Fibroblast of lung (primary cell): ENCODE measurements around the gene ATCAY.

Experiments
- EZH2 ChIP-seq: IDR thresholded peaks from 2 replicates; pipeline ENCODE4 v1.5.1; 2012; ENCODE audit warnings: low read length, control low read depth, mild to moderate bottlenecking; ENCODE audit errors: missing control alignments
- TF ChIP-seq, protein P1 (sequence below), 2 donors: IDR thresholded peaks in 1 of 2; conservative IDR thresholded peaks in 1 of 2; 1 replicate in 1 of 2; 2 replicates in 1 of 2; pipeline ENCODE4 v1.5.1; 2011 to 2012; ENCODE audit warnings: low read length in 2 of 2, control low read depth in 1 of 2, inconsistent platforms in 1 of 2, low read depth in 1 of 2, mild to moderate bottlenecking in 1 of 2

DNA sequence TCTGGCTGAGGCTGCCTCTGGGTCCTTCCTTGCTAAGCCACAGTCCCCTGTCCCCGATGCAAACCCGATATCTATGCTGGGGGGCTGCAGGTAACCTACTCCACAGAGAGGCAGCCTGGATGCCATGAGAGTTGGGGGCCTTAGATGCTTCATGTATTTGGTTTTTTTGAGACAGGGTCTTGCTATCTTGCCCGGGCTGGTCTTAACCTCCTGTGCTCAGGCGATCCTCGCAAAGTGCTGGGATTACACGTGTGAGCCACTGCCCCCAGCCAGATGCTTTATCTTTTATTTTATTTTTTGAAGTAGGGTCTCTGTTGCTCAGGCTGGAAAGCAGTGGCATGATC lies 1.5 kb downstream of the ATCAY start:
- TF ChIP-seq, protein P1, sequence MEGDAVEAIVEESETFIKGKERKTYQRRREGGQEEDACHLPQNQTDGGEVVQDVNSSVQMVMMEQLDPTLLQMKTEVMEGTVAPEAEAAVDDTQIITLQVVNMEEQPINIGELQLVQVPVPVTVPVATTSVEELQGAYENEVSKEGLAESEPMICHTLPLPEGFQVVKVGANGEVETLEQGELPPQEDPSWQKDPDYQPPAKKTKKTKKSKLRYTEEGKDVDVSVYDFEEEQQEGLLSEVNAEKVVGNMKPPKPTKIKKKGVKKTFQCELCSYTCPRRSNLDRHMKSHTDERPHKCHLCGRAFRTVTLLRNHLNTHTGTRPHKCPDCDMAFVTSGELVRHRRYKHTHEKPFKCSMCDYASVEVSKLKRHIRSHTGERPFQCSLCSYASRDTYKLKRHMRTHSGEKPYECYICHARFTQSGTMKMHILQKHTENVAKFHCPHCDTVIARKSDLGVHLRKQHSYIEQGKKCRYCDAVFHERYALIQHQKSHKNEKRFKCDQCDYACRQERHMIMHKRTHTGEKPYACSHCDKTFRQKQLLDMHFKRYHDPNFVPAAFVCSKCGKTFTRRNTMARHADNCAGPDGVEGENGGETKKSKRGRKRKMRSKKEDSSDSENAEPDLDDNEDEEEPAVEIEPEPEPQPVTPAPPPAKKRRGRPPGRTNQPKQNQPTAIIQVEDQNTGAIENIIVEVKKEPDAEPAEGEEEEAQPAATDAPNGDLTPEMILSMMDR (conservative IDR thresholded peaks at IDR 0.05 in 1 of 2, IDR thresholded peaks at IDR 0.05 in 1 of 2; ENCODE audit: low read depth in 1 of 2, low read length in 2 of 2) = no peak
- no peak for TF ChIP-seq EZH2
